HG02759 (cell line): Measurements from ENCODE around the gene FAM89A.
"Not testable (repeated sequence)": the region's sequence is repeated elsewhere in the genome, so short reads cannot be mapped to it uniquely, and the experiment has no call there.

Source experiments
- ATAC-seq: cut with Tn5 transposase; IDR thresholded peaks from one replicate; pipeline ENCODE4 v1.9.1; 2021; ENCODE audit warnings: mild to moderate bottlenecking, moderate library complexity; ENCODE audit not compliant: unreplicated experiment

The FAM89A gene

GRCh38 chr1:231035799-231036198, 4.3 kb downstream of the FAM89A start:
- ATAC-seq, result no peak

DNA sequence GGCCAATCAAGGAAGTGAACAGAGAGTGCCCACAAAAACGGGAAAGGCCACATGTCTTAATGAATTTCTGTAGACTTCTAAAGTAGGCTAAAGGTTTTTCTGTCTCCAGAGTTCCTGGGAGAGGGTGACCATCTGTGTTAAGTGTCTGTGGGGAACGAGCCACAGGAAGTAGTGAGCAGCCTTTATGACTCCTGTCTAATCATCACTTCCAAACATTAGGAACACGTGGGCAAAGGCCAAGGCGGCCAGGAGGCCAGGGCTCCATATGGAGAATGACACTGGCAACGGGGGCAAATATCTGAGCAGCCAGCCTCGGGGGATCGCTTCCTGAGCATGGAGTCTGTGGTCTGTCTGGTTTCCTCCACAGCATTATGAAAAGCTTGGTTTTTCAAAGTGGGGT, 7.1 kb downstream of the FAM89A start:
- no peak for ATAC-seq

GRCh38 chr1:231029841-231030240, 10.2 kb downstream of the FAM89A start:
- ATAC-seq, result no peak

DNA sequence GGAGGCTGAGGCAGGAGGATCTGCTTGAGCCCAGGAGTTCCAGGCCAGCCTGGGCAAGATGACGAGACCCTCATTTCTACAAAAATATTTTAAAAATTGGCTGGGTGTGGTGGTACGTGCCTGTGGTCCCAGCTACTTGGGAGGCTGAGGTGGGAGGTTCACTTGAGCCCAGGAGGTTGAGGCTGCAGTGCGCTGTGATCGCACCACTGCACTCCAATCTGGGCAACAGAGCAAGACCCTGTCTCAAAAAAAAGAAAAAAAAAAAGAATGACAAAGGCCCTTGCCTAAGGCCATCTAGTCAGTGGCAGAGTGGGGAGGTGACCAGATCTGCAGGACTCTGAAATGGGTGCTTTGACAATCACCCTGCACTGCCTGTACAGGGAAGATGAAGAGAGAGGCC, 10.8 kb downstream of the FAM89A start:
- not testable (repeated sequence) for ATAC-seq

DNA sequence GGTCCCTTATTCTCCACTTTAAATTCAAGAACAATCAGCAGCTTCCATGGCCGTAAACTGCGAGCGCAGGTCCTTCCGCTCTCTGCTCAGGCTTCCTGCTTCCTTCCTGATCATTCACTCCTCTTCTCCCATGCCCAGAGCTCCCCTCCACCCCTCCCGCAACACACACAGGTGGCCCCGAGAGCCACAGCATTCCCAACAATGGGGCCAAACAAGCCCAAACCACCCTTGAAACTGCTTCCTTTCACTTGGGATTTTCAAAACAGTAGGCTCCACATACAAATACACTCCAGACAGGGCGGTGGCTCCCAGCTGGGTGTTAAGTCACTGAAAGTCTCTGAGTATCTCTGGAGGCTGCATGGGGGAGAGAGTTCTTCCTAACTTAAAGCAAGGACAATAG, 11.4 kb downstream of the FAM89A start:
- ATAC-seq, result no peak

DNA sequence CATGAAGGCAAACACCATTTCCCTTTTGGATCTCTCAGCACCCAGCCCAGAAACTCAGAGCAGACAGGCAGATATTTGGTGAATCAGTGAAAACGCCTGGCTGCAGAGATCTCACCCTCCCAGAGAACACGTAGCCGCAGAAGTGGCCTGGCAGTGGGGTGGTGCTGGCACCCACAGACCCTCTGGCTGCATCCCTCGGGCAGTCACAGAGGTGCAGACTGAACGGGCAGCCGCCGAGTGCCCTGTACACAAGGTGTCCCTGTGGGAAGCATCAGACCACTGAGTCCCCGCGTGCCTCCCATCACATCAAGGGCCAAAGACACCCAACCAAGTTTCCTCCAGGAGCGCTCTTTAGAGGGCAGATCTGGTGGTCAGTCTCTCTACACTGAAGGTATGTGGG, 12.1 kb downstream of the FAM89A start:
- no peak for ATAC-seq

- no peak for ATAC-seq
Observed at GRCh38 chr1:231027136-231027925, 12.7 kb downstream of the FAM89A start.

GRCh38 chr1:231026576-231026975, 13.5 kb downstream of the FAM89A start:
- ATAC-seq, result no peak

- no peak for ATAC-seq
Observed at GRCh38 chr1:231023150-231023549, 16.9 kb downstream of the FAM89A start.

DNA sequence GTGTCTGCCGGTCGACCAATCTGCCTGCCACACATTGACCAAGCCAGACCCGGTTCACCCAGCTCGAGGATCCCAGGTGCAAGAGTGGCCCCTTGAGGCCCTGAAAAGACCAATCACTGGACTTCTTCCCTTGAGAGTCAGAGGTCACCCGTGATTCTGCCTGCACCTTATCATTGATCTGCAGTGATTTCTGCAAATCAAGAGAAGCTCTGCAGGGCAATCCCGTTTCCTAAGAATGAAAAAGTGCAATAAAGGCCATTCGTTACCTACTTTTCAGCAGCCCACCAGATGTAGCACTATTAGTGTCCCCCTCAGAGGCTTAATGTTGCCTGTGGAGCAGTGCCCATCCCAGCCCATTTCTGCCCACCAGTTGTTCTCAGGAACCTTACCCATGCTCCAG, 17.5 kb downstream of the FAM89A start:
- ATAC-seq, result not testable (repeated sequence)

DNA sequence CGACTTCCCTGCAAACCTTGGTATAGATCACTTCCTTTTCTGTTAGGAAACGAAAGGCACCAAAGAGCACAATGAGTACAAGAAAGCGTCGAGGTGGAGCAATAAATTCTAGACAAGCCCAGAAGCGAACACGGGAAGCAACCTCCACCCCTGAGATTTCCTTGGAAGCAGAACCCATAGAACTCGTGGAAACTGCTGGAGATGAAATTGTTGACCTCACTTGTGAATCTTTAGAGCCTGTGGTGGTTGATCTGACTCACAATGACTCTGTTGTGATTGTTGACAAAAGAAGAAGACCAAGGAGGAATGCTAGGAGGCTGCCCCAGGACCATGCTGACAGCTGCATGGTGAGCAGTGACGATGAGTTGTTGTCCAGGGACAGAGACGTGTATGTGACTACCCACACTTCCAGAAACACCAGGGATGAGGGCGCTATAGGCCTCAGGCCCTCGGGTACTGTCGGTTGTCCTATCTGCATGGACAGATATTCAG, 18.5 kb downstream of the FAM89A start:
- ATAC-seq, result no peak

GRCh38 chr1:231020816-231021215, 19.2 kb downstream of the FAM89A start:
- no peak for ATAC-seq

DNA sequence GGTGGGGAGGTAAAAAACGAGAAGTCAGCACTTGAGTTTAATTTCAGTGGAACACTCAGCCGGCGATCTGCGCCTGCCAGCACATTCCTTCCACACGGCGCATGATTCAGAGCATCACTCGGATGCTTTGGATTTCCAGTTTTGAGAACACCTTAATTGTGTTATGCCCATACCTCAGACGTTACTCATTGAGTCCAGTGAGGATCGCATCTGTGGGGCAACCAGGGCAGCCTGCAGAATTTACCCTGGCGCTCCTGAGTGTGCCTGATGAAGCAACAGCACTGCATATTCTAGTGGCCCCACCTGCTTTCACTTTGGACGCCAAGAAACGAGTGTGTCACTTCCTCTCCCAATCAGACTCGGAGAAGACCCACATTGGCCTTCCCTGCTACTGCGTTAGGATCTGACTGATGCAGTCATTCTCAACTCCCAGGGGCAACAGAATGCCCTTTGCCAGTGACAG, 19.9 kb downstream of the FAM89A start:
- ATAC-seq, result no peak

DNA sequence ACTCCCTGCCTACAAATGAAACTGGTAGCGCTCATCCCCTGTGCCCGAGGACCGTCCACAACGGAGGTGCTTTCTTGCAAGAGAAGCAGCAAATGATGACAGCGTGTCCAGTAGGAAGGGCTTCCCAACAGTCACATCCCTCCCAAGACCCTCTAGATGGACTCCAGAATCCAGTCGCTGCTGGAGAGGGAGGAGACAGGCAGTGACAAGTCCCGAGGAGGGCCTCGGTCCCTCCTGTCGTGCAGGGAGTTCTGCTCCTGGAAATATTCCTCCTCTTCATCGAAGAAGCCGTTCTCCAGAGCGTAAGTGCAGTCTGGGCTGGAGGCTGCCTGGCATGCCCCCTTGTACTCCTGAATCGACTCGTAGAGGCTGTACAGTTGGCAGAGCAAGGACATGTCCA, 20.3 kb downstream of the FAM89A start:
- no peak for ATAC-seq

DNA sequence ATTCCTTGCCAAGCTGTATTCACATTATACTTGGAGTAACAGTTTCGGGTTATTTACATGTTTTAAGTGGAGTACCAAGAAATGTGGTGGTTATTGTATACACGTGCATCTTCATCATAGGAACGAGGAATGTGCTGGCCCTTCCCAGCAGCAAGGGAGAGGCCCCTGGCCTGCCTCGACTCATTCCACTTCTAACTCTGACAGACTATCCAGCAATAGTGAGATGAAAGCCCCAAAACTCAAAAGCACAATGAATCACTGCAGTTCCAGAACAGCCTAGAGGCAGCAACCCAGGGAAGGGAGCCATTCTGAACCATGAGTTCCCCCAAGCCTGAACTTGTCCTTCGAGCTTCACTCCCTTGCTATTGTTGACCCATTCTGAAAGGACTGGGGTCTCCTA, 23.1 kb downstream of the FAM89A start:
- ATAC-seq, result no peak

GRCh38 chr1:231016234-231016633, 23.8 kb downstream of the FAM89A start:
- ATAC-seq, result no peak

DNA sequence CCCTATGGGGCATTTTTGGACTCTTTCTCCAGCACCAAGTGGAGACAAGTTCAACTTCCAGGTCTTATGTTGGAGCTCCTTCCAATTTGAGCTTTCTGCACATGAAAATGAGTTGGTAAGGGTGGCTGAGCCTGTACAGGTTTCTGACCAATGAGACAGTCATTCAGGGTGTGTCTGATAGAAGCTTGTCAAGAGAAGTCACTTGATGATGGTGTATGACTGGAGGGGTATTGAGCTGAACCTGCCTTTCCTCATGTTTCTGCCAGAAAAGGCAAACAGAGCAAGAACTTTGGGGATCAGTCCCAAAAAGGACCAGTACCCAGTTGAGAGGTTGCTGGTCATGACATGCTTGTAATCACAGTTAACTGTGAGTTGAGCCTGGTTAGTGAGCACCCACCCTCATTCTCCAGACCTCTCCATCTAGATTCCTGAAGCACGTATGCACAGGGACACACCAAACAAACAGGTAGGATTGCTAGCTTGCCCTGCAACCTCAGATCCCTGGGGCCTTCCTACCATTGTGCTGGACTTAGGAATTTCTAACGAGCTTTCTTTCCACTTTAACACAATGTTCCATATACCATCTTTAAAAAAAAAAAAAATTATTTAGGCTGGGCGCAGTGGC, 26.6 kb downstream of the FAM89A start:
- no peak for ATAC-seq

- no peak for ATAC-seq
Observed at GRCh38 chr1:231011963-231012362, 28.1 kb downstream of the FAM89A start.

DNA sequence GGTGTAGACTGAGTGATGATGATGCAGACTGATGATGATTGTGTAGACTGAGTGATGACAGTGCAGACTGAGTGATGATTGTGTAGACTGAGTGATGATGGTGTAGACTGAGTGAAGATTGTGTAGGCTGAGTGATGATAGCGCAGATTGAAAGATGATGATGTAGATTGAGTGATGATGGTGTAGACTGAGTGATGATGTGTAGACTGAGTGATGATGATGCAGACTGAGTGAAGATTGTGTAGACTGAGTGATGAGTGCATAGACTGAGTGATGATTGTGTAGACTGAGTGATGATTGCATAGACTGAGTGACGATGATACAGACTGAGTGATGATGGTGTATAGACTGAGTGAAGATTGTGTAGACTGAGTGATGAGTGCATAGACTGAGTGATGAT, 28.7 kb downstream of the FAM89A start:
- no peak for ATAC-seq

- not testable (repeated sequence) for ATAC-seq
Observed at GRCh38 chr1:231007535-231007934, 32.5 kb downstream of the FAM89A start.

- no peak for ATAC-seq
Observed at GRCh38 chr1:231001892-231002291, 38.2 kb downstream of the FAM89A start.

DNA sequence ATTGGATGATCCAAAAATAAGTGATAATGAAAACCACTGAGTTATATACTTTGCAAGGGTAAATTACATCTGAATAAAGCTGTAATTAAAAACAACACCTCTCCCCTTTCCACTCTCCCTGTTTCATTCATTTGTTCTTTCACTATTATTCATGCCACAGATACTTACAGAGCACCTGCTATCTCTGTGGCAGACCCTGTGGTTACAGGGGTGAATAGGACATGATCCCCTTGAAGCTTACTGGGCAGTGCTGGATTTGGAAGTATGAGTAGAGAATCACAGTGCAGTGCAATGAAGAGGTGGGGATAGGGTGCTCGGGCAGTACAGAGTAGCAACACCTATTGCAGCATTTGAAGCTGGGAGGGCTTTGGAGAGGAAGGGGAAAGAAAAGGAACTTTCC, 39.4 kb downstream of the FAM89A start:
- no peak for ATAC-seq
